ENCODE data around the gene SH3RF3. TPM values are rescaled to one million over a fixed set of nuclear protein-coding genes. Genes with fewer than 3 reads are reported as not detected.
A peak's percentile ranks its signal among the peaks of the same experiment; 100 is the strongest.

SH3RF3 gene
- total and polyA plus RNA-seq, 10 of the 15 experiments (the other 5 are each of a cell fraction or from before 2014, with no cell fraction given), result 0.08 to 8.8 (median 2.3) TPM

- TF ChIP-seq USF1 (IDR thresholded peaks at IDR 0.05; ENCODE audit: borderline replicate concordance, extremely low read length, insufficient read depth, low read depth, low read length) (no peak), NFXL1 (IDR thresholded peaks at IDR 0.05; ENCODE audit: borderline replicate concordance) (no peak), RAD51 (IDR thresholded peaks at IDR 0.05) (no peak), CEBPB (IDR thresholded peaks at IDR 0.05; ENCODE audit: borderline replicate concordance in 1 of 2, low read depth in 2 of 2, low read length in 2 of 2) (no peak), MYC (IDR thresholded peaks at IDR 0.05; ENCODE audit: insufficient read depth, insufficient read length, insufficient replicate concordance, low read length, severe bottlenecking) (no peak)
Observed at GRCh38 chr2:109427661-109428091, 298.7 kb downstream of the SH3RF3 start (continued).

- ChIA-PET CTCF (no interaction called here), POLR2A (no interaction called here), SMC1A (ENCODE audit: uncharacterized antibody, unreplicated experiment) (no interaction called here), RAD21 (ENCODE audit: unreplicated experiment) (no interaction called here)
- intact Hi-C loops (cut with micrococcal nuclease; ENCODE audit: unreplicated experiment) (no loop called here), in situ Hi-C loops (cut with MboI) (no loop called here)
- Histone ChIP-seq H3K9me3 (replicated peaks; ENCODE audit: control insufficient read depth, insufficient read depth, low read length) (no peaks in the 10 kb centered on the region), H3K4me1 (ENCODE audit: control insufficient read depth, insufficient read depth, low read length) (no peaks in the 10 kb centered on the region), H2AFZ (ENCODE audit: control insufficient read depth, low read depth, low read length) (no peak overlapping the region), H3K9ac (ENCODE audit: control insufficient read depth, insufficient read depth, low read length) (no peak overlapping the region), H3K4me3 (no peak overlapping the region), H3K4me2 (ENCODE audit: control insufficient read depth, insufficient read depth) (no peak overlapping the region), H3K36me3 (ENCODE audit: control insufficient read depth in 2 of 2, insufficient read depth in 2 of 2, low read length in 1 of 2) (no peaks in the 10 kb centered on the region), H3K27me3 (replicated peaks in 1 of 2; ENCODE audit: control insufficient read depth in 2 of 2, insufficient read depth in 2 of 2, low read length in 1 of 2) (no peaks in the 10 kb centered on the region), H3K27ac (ENCODE audit: control insufficient read depth, insufficient read depth) (no peak overlapping the region), H3K79me2 (ENCODE audit: control insufficient read depth, insufficient read depth, low read length) (no peaks in the 10 kb centered on the region), H4K20me1 (ENCODE audit: control insufficient read depth, insufficient read depth) (no peaks in the 10 kb centered on the region)
- BruUV-seq (replicated peaks), result no TSS peak
- 69% methylated on average over 12 of the region's 12 CpGs for WGBS (ENCODE audit: insufficient coverage, insufficient replicate concordance, low lambda C conversion rate, missing lambda C conversion rate)
- ATAC-seq (no peak), FAIRE-seq (no peak), DNase-seq (ENCODE audit: low read depth, low spot score) (no peak)
- TF ChIP-seq PRDM15 (CRISPR knock-in tag; IDR thresholded peaks at IDR 0.05) (no peak), ZSCAN29 (IDR thresholded peaks at IDR 0.05) (no peak), BHLHE40 (IDR thresholded peaks at IDR 0.05; ENCODE audit: borderline replicate concordance in 1 of 2, low read depth in 2 of 2, low read length in 1 of 2) (peak in 1 of 2 experiments; percentile 28; a peak in 1 of 4 replicates), ZBTB40 (IDR thresholded peaks at IDR 0.05; ENCODE audit: borderline replicate concordance) (no peak)
Observed at GRCh38 chr2:109428281-109428680, 299.3 kb downstream of the SH3RF3 start.

Measured in GM12878 (cell line).